ENCODE data around the gene ZFP36.

The ZFP36 gene

DNA sequence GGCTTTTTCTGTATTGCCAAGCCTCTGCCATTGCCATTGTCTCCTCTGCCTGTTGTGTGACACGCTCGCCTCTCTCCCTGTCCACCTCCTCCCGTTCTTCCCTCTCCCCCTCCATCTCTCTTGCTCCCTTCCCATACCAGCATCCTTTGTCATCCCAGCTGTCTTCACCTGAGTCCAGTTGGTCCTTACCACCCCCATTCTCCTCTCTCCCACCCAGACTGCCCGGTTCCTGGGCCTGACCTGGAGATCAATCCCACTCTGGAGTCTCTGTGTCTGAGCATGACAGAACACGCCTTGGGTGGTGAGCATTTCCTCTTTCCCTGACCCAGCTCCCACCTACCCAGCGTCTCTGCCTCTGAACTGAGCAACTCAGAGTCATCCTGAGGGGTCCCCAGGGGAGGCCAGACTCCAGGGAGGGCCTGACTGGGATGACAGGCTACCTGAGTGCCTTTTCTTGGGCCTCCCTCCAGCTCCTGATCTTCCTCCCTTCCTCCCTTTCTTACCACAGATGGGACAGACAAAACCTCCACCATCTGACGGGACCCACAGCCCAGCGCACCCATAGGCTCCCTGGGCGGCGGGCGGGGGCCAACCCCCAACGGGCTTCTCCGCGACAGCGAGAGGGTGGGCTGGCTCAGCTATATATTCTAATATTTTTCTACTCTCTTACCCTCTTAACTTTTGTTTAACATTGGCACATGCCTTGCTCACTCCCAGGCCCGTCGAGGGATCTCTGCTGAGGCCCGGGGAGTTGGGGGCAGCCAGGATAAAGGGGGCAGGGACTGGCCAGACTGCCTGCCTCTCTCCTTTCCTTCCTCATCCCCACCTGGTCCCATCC, 23.4 kb upstream of the ZFP36 start:
- DNase-seq (ENCODE audit: low read depth in 3 of 3, low spot score in 1 of 3), result no peak

- DNase-seq (ENCODE audit: low read depth in 3 of 3, low spot score in 1 of 3), result no peak
Observed at GRCh38 chr19:39384839-39385568, 21.6 kb upstream of the ZFP36 start.

GRCh38 chr19:39385629-39386411, 20.8 kb upstream of the ZFP36 start:
- no peak for DNase-seq (ENCODE audit: low read depth in 3 of 3, low spot score in 1 of 3)

GRCh38 chr19:39386557-39386956, 20.1 kb upstream of the ZFP36 start:
- DNase-seq (ENCODE audit: low read depth in 3 of 3, low spot score in 1 of 3), result no peak

DNA sequence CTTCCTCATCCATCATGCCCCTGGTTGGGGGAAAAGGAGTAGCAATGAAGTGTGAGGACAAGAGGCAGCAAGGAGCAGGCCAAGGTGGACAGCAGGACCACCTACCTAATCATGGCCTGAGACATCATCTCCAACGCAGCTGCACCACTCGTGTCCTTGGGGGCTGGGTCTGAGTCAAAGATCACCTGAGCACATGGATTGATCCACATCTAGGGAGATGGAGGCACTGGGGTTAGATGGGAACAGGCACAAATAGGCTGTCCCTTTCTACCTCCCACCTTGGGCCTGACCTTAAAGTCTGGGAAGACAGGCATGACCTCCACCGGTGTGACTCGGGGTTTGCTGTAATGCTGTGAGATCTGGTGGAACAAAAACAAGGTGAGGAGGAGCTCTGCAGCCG, 18.0 kb upstream of the ZFP36 start:
- no peak for DNase-seq (ENCODE audit: low read depth in 3 of 3, low spot score in 1 of 3)

GRCh38 chr19:39389631-39390414, 16.8 kb upstream of the ZFP36 start:
- DNase-seq (ENCODE audit: low read depth in 3 of 3, low spot score in 1 of 3), result no peak

GRCh38 chr19:39390451-39390750, 16.2 kb upstream of the ZFP36 start:
- no peak for DNase-seq (ENCODE audit: low read depth in 3 of 3, low spot score in 1 of 3)

DNA sequence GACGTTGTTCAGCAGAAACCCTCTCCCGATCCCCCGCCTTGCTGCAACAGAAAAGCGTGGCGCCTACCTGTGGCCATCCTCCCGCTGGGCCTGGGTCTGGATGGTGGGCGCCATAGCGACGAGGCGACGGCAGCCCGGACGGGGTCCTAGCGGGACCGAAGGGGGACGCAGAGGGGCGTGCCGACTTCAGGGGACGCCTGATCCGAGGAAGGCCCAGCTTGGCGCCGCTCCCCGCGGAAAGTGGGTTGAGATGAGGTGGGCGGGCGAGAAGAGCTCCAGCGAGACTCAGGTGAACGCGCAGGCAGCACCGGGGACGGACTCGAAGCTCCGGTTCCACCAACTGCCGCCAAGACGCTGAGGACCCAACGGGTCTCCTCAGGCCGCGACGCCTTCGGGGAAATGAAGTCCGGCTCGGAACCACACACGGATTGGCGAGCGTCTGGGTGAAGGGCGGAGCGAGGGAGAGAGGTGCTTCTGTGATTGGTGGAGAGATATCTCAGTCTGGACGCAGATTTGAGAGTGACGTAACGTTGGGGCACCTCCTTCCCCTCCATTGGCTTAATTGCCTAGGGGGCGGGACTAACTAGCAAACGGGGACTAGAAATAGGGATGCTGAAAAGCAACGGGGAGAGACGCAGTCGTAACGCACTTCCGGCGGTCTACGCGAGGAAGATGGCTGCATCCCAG, 15.8 kb upstream of the ZFP36 start, which contains the start of the genes MED29 and PAF1:
TSS of gene MED29 (plus strand) at position 628 of the 687 bp plus-strand sequence. CDS start at position 673, 45 bp downstream.
TSS of gene PAF1 (minus strand) at position 356 of the 687 bp plus-strand sequence. CDS start at position 114, 242 bp downstream.
- peak; percentile 79 to 95 (median 94) for DNase-seq (ENCODE audit: low read depth in 3 of 3, low spot score in 1 of 3)

DNA sequence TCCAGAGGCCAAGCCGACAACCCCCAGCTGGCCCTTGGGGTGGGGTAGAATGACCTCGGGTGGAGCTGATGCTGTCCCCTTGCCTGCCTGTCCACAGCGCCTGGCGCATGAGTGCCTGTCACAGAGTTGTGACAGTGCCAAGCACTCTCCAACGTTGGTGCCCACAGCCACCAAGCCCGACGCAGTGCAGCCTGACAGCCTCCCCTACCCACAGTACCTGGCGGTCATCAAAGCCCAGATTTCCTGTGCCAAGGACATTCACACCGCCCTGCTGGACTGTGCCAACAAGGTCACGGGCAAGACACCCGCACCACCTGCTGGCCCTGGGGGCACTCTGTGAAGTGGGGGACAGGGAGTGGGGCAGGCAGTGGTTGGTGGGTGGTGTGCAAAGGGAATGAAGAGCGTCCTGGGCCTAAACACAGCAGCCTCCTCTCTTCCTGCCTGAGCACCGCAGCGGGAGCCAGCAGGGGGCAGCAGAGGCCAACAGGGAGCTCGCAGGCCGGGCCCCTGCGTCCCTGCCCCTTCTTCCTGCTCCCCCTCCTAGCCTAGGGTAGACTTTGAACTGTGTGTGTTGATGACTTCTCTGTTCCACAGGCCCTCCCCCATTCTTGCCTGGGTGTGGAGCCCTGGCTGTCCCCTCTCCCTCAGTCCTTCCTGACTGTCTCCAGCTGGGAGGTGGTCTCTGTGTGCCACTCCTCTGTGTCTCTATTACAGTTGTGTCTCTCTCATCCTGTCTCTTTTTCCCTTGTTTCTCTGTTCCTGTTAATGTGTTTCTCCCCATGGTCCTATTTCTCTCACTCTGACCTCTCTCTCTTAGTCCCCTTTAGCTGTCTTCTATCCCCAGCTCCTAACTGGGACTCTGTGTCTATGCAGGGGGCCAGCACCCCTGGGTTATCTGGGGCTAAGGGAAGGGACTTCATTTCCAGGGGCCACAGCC, 9.0 kb upstream of the ZFP36 start:
- peak; percentile 87 to 96 (median 93) for DNase-seq (ENCODE audit: low read depth in 3 of 3, low spot score in 1 of 3)

DNA sequence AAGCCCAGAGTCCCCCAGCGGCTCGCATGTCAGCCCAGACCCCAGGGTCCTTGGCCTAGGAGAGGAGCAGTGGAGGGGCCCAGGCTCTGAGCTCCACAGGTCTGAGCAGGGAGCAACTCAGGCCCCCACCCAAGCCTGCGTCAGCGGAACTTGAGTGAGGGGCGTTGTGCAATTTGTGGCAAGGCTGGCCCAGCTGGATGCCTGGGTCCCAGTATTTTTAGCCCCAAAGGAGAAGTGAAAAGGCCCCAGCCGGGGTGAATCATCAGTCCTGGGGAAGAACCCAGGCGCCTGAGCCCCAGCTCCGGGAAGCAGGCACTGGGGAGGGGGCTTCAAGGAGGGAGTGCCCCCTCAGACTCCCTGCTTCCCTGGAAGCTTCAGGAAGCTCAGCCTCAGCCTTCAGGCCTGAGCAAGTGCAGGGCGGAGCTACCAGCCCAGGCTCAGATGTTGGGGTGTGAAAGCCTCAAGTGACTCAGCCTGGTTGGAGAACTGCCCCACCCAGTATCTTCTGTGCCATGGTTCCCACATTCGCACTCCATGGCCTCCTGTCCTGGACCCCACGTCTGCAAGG, 8.3 kb upstream of the ZFP36 start:
- DNase-seq (ENCODE audit: low read depth in 3 of 3, low spot score in 1 of 3), result no peak

GRCh38 chr19:39399668-39400050, 7.0 kb upstream of the ZFP36 start:
- DNase-seq (ENCODE audit: low read depth in 3 of 3, low spot score in 1 of 3), result no peak

- no peak for DNase-seq (ENCODE audit: low read depth in 3 of 3, low spot score in 1 of 3)
Observed at GRCh38 chr19:39400061-39400460, 6.6 kb upstream of the ZFP36 start.

DNA sequence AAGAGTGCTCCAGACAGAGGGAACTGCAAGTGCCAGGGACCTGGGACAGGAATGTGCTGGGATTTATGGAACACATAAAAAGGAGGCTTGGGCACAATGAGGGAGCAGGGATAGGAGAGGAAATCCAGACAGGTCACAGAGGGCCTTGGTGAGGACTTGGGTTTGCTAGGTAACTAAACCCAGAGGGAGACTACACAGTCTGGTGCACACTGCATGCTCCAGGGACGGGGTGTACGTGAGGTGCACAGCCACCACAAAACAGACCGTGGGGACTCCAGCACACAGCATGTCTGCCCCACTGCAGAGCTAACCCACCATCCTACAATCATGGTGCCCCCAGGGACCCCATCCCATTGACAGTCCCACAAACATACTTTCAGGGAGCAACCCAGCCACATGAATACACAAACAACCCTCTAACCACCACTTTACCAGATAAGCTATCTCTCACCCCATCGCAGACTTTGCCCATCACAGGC, 5.5 kb upstream of the ZFP36 start:
- no peak for DNase-seq (ENCODE audit: low read depth in 3 of 3, low spot score in 1 of 3)

DNA sequence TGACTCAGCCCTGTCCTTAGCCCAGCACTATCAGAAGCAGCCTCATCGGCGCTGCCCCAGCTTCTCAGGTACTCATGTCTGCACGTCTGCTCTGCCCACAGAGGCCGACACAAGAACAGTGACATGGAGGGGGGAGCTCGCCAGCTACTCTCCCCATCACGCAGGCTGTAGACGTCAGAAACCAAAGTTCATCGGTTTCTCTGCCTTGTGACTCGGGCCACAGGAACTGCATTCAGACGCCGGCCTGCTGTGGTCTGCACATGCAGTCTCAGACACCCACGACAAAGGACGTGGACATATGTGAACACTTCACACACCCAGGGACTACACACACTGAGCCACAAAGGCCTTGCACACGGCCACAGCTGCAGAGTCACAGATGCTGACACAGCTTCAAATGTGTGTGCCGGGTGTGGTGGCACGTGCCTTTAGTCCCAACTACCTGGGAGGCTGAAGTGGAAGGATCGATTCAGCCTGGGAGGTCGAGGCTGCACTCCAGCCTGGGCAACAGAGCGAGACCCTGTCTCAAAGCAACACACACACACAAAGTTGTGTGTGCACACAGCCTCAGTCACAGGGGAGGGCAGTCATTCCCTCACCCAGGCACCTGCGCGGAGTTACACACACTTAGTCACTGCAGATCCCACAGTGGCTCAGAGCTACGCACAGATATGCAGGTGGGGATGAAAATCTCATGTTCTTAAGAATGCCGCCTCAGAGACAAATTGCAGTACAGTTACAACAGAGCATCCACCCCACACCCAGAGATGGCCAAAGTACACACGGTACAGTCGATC, 4.9 kb upstream of the ZFP36 start:
- DNase-seq (ENCODE audit: low read depth in 3 of 3, low spot score in 1 of 3), result peak in 1 of 3 donors; percentile 71

DNA sequence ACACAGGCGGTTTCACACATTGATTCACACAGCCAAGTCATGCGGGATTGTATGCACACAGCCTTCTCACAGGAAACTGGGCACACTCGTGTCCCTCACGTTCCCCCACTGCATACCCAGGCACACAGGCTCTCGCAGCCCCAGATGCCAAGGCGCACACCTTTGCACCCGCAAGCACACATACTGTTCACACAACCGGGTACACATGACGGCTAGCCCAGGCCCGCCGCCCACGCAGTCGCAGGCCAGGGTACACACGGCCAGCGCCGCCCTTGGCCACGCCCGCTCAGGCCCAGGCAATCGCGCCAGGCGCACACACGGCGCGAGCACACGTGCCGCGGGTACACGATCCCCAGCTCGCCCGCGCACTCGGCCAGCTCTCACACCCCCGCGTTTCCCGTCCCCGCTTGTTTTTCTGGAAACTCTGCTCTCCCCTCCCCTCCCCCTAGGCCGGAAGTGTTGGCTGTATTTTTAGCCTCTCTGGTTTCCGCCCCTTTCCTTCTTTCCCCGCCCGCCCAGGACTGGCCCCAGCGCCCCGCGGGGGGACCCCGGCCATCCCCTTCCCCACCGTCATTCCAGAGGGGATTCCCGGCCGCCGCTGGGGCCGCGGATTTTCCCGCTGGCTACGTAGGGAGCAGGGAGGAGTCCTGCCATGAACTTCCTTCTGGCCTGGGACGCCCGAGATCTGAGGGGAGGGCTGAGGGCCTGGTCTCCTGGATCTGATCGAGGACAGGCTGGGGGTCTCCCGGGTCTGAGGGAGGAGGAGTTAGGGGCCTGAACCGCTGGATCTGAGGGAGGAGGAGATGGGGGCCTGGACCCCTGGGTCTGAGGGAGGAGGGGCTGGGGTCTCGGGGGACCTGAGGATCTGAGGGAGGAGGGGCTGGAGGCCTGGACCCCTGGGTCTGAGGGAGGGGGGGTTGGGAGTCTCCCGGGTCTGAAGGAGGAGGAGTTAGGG, 4.0 kb upstream of the ZFP36 start:
- peak; percentile 76 to 80 (median 79) for DNase-seq (ENCODE audit: low read depth in 3 of 3, low spot score in 1 of 3)
